ENCODE results near the gene CYTH4. TPM values are rescaled to one million over a fixed set of nuclear protein-coding genes. Genes with fewer than 3 reads are reported as not detected.

CYTH4 gene
- total RNA-seq, 1 experiment from 2014 or later = 0.15 TPM

DNA sequence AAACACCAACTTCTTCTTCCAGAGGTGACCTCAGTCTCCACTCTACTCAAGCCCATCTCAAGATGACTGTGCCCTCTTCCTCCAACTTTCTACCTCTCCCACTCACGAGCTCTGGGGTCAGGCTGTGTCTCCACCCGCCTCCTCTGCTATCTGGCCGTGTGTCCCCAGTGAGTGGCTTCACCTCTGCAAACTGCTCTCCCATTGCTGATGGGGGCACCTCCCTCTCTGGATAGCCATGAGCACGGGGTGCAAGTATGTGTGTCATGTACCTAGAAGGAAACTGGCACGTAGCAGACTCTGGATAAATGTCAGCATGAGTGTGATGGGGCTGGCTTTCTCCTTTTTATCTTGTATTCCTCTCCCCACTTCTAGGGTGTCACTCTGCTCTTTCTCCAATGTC is 20.0 kb upstream of the CYTH4 start:
- Mint-ChIP-seq H3K27ac (no peak overlapping the region), H3K36me3 (peaks cover 4% of the 10 kb centered on the region), H3K4me1 (peaks cover 24% of the 10 kb centered on the region), H3K4me3 (no peak overlapping the region), H3K9me3 (peaks cover 17% of the 10 kb centered on the region), H3K27me3 (ENCODE audit: low read depth) (peaks cover 34% of the 10 kb centered on the region)
- no peak for DNase-seq (ENCODE audit: low spot score)
- ChIA-PET CTCF (interaction anchor here (0.6 to 4.5 kb wide), 7 partner anchors 18 to 264 kb away, joined by 3 to 83 read pairs (median 4); partner anchors contain the start of gene RAC2), POLR2A (no interaction called here)
- no peak for ATAC-seq
- TF ChIP-seq, protein P1, sequence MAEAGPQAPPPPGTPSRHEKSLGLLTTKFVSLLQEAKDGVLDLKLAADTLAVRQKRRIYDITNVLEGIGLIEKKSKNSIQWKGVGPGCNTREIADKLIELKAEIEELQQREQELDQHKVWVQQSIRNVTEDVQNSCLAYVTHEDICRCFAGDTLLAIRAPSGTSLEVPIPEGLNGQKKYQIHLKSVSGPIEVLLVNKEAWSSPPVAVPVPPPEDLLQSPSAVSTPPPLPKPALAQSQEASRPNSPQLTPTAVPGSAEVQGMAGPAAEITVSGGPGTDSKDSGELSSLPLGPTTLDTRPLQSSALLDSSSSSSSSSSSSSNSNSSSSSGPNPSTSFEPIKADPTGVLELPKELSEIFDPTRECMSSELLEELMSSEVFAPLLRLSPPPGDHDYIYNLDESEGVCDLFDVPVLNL (CRISPR knock-in tag; IDR thresholded peaks at IDR 0.05; ENCODE audit: borderline replicate concordance, low read depth) = no peak
- TF ChIP-seq ZNF263 (CRISPR knock-in tag; IDR thresholded peaks at IDR 0.05; ENCODE audit: low read depth) (no peak), CREM (CRISPR knock-in tag; IDR thresholded peaks at IDR 0.05) (no peak)

DNA sequence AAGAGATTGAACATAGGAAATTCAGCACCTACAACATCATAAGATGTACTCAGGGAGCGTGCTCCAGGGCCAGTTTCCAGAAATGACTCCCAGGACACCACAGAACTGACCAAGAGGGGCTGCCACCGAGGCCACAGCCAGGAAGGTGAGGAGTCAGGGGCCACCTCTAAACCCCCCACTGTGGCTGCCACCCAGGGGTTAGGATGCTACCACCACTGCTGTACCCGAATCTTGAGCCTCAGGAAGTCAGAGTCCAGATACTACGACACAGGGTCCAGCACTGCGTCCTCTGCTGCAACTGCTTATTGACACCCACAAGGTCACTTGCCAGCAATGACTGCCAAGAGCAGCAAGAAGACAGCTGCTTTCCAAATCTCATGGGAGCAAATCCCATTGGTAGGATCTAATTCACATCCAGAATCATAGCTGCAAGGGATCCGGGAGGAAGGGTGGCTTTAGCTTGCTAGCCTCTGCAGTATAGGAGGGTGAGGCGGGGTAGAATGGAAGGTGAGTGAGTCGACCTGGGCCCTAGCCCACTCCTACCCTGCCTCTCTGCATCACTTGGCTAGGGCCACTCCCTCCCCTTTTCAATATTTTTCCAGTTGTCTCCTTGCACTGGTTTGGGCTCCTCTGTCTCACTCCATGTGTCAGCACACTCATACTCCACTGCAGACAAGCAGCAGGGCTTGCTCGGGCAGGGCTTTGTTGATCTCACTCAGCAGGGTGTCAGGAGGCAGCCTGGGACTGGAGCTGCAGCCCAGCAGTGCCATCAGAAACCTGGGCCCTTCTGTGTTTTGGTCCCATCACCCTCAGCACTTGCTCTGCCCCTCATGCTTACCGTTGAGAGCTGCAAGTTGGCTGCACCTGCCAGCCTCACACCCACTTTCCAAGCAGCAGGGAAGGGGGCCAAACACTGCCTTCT is 18.1 kb upstream of the CYTH4 start:
- Mint-ChIP-seq H3K4me3 (no peak overlapping the region), H3K9me3 (peaks cover 17% of the 10 kb centered on the region), H3K27ac (no peak overlapping the region), H3K36me3 (peaks cover 4% of the 10 kb centered on the region), H3K27me3 (ENCODE audit: low read depth) (peaks cover 34% of the 10 kb centered on the region), H3K4me1 (peaks cover 16% of the 10 kb centered on the region)
- no peak for TF ChIP-seq ATF2 (CRISPR knock-in tag; IDR thresholded peaks at IDR 0.05; ENCODE audit: borderline replicate concordance, low read depth)
- TF ChIP-seq ZNF219 (CRISPR knock-in tag; IDR thresholded peaks at IDR 0.05; ENCODE audit: borderline replicate concordance) = no peak
- no peak for TF ChIP-seq ZNF232 (CRISPR knock-in tag; IDR thresholded peaks at IDR 0.05)
- TF ChIP-seq, protein P2, sequence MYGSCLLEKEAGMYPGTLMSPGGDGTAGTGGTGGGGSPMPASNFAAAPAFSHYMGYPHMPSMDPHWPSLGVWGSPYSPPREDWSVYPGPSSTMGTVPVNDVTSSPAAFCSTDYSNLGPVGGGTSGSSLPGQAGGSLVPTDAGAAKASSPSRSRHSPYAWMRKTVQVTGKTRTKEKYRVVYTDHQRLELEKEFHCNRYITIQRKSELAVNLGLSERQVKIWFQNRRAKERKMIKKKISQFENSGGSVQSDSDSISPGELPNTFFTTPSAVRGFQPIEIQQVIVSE (CRISPR knock-in tag; IDR thresholded peaks at IDR 0.05; ENCODE audit: borderline replicate concordance) = no peak
- TF ChIP-seq TEAD1 (CRISPR knock-in tag; IDR thresholded peaks at IDR 0.05) = no peak
- no peak for TF ChIP-seq KAT7 (CRISPR knock-in tag; IDR thresholded peaks at IDR 0.05; ENCODE audit: borderline replicate concordance)
- no peak for TF ChIP-seq USF2 (CRISPR knock-in tag; IDR thresholded peaks at IDR 0.05)
- no peak for TF ChIP-seq ZNF423 (CRISPR knock-in tag; IDR thresholded peaks at IDR 0.05)
- no peak for TF ChIP-seq HMGA2 (CRISPR knock-in tag; IDR thresholded peaks at IDR 0.05)
- TF ChIP-seq NFATC4 (CRISPR knock-in tag; IDR thresholded peaks at IDR 0.05) = no peak
- TF ChIP-seq, protein P3, sequence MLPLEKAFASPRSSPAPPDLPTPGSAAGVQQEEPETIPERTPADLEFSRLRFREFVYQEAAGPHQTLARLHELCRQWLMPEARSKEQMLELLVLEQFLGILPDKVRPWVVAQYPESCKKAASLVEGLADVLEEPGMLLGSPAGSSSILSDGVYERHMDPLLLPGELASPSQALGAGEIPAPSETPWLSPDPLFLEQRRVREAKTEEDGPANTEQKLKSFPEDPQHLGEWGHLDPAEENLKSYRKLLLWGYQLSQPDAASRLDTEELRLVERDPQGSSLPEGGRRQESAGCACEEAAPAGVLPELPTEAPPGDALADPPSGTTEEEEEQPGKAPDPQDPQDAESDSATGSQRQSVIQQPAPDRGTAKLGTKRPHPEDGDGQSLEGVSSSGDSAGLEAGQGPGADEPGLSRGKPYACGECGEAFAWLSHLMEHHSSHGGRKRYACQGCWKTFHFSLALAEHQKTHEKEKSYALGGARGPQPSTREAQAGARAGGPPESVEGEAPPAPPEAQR (CRISPR knock-in tag; IDR thresholded peaks at IDR 0.05) = no peak
- DNase-seq (ENCODE audit: low spot score) (no peak), ATAC-seq (no peak)
- POLR2A ChIA-PET = no interaction called here
- CTCF ChIA-PET = interaction anchor here (0.9 to 1.7 kb wide), 4 partner anchors 26 to 164 kb away, joined by 3 to 4 read pairs (median 4); no protein-coding TSS in a partner anchor
